GM12874 (cell line): ENCODE measurements around the gene SLC25A12.

ENCODE experiments used
- CTCF ChIP-seq: IDR thresholded peaks from 2 replicates; pipeline ENCODE4 v1.5.1; 2011; ENCODE audit warnings: low read depth, mild to moderate bottlenecking, control low read depth, low read length, moderate library complexity; ENCODE audit not compliant: insufficient read depth

The SLC25A12 gene

GRCh38 chr2:171841996-171842395, 52.0 kb downstream of the SLC25A12 start:
- TF ChIP-seq CTCF = no peak

GRCh38 chr2:171837736-171838135, 56.3 kb downstream of the SLC25A12 start:
- TF ChIP-seq CTCF = no peak

GRCh38 chr2:171836146-171836910, 57.7 kb downstream of the SLC25A12 start:
- no peak for TF ChIP-seq CTCF

- TF ChIP-seq CTCF = no peak
Measured at GRCh38 chr2:171835386-171835785, 58.7 kb downstream of the SLC25A12 start.

- TF ChIP-seq CTCF = no peak
Measured at GRCh38 chr2:171834286-171834685, 59.8 kb downstream of the SLC25A12 start.

GRCh38 chr2:171832489-171832888, 61.6 kb downstream of the SLC25A12 start:
- no peak for TF ChIP-seq CTCF

- no peak for TF ChIP-seq CTCF
Measured at GRCh38 chr2:171830039-171830438, 64.0 kb downstream of the SLC25A12 start.
